Fibroblast of pulmonary artery (primary cell): ENCODE results near the gene TLX1.

Source experiments
- DNase-seq: peaks from one replicate; pipeline ENCODE4 v3.0.0-alpha.2; 2010; ENCODE audit warnings: low read depth
- H3K4me3 ChIP-seq: replicated peaks from 2 replicates; pipeline ENCODE4 v1.5.1; 2011; ENCODE audit warnings: low read depth, mild to moderate bottlenecking, control low read depth, low read length, moderate library complexity
- TF ChIP-seq, protein P1 (sequence below): IDR thresholded peaks from 2 replicates; pipeline ENCODE4 v1.5.1; 2011; ENCODE audit warnings: mild to moderate bottlenecking, control low read depth, low read length, inconsistent platforms; ENCODE audit errors: missing control alignments

TLX1 gene

GRCh38 chr10:101091546-101092290, 39.4 kb upstream of the TLX1 start:
- TF ChIP-seq, protein P1, sequence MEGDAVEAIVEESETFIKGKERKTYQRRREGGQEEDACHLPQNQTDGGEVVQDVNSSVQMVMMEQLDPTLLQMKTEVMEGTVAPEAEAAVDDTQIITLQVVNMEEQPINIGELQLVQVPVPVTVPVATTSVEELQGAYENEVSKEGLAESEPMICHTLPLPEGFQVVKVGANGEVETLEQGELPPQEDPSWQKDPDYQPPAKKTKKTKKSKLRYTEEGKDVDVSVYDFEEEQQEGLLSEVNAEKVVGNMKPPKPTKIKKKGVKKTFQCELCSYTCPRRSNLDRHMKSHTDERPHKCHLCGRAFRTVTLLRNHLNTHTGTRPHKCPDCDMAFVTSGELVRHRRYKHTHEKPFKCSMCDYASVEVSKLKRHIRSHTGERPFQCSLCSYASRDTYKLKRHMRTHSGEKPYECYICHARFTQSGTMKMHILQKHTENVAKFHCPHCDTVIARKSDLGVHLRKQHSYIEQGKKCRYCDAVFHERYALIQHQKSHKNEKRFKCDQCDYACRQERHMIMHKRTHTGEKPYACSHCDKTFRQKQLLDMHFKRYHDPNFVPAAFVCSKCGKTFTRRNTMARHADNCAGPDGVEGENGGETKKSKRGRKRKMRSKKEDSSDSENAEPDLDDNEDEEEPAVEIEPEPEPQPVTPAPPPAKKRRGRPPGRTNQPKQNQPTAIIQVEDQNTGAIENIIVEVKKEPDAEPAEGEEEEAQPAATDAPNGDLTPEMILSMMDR = no peak

DNA sequence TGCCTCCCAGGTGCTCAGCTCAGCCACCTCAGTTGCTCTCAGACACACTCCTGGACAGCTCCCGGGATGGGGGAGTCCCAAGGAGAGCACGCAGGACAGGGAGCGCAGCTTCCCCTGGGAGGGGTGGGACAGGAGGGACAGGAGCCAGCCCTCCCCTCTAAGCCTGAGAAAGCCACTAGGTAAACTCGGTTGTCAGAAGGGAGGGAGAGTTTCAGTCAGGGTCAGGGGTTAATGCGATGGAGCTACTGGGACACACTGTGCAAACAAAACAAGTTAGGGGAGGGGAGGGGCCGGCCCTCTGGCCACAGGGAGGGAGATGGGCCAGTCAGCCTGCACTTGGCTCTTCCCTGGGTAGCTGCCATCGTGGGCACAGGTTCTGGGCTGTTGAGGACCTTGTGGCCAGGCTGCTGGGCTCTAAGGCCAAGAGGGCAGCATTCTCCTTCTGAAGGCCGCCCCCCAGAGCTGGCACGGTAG, 38.2 kb upstream of the TLX1 start:
- TF ChIP-seq, protein P1 = no peak
- H3K4me3 ChIP-seq = no peak overlapping the region
- no peak for DNase-seq

More at GRCh38 chr10:101091546-101092290, 39.4 kb upstream of the TLX1 start:
- DNase-seq = no peak
- H3K4me3 ChIP-seq = no peak overlapping the region

GRCh38 chr10:101094121-101094879, 36.8 kb upstream of the TLX1 start:
- TF ChIP-seq, protein P1 = no peak
- no peak for DNase-seq
- H3K4me3 ChIP-seq = no peak overlapping the region

- DNase-seq = no peak
- TF ChIP-seq, protein P1 = no peak
- H3K4me3 ChIP-seq = no peak overlapping the region
Observed at GRCh38 chr10:101095004-101095403, 36.1 kb upstream of the TLX1 start.

GRCh38 chr10:101095550-101096213, 35.4 kb upstream of the TLX1 start:
- H3K4me3 ChIP-seq = no peak overlapping the region
- TF ChIP-seq, protein P1 = peak; percentile 87
- peak; percentile 64 for DNase-seq

- TF ChIP-seq, protein P1 = no peak
- DNase-seq = no peak
- no peak overlapping the region for H3K4me3 ChIP-seq
Observed at GRCh38 chr10:101096378-101096777, 34.7 kb upstream of the TLX1 start.
